Testis (tissue), 2 donors: ENCODE measurements around the gene FAM20A.

ENCODE experiments used
- CTCF ChIP-seq, 3 experiments: fragments of 450-650 bp in 2 of 3; fragments of 200-600 bp in 1 of 3; sonication (generic) in 1 of 3; IDR thresholded peaks; one replicate each; pipeline ENCODE4 v1.5.1; 2016 to 2019; ENCODE audit warnings: antibody characterized with exemption in 3 of 3, mild to moderate bottlenecking in 2 of 3, moderate library complexity in 1 of 3
- POLR2A ChIP-seq: fragments of 450-650 bp; IDR thresholded peaks from one replicate; pipeline ENCODE4 v1.6.1; 2017; ENCODE audit warnings: antibody characterized with exemption, mild to moderate bottlenecking, moderate library complexity

- TF ChIP-seq CTCF (IDR thresholded peaks at IDR 0.05) (no peak), POLR2A (no peak)
Observed at GRCh38 chr17:68642118-68642412, 40.9 kb upstream of the FAM20A start.
